Neutrophil (primary cell): ENCODE measurements around the gene KIDINS220.

Experiments used
- H3K27ac ChIP-seq: fragments of 200-600 bp; sonication (generic); 2 replicates; pipeline ENCODE4 v1.5.1; 2016; ENCODE audit warnings: mild to moderate bottlenecking, moderate library complexity
- H3K27me3 ChIP-seq: fragments of 200-600 bp; sonication (generic); 2 replicates; pipeline ENCODE4 v1.6.0; 2016; ENCODE audit warnings: mild to moderate bottlenecking
- H3K36me3 ChIP-seq: fragments of 200-600 bp; sonication (generic); 2 replicates; pipeline ENCODE4 v1.5.1; 2017
- H3K4me1 ChIP-seq, 2 experiments: fragments of 200-600 bp in 1 of 2; sonication (generic) in 1 of 2; 1 replicate in 1 of 2; 2 replicates in 1 of 2; pipeline versions ENCODE4 v1.5.1 to v1.6.1; 2013 to 2016; ENCODE audit warnings: low read depth in 1 of 2, low read length in 1 of 2, mild to moderate bottlenecking in 1 of 2, moderate library complexity in 1 of 2; ENCODE audit not compliant: control insufficient read depth in 1 of 2, insufficient read depth in 1 of 2
- H3K4me3 ChIP-seq, 2 experiments: fragments of 200-600 bp in 1 of 2; sonication (generic) in 1 of 2; 1 replicate in 1 of 2; 2 replicates in 1 of 2; pipeline ENCODE4 v1.5.1; 2013 to 2016; ENCODE audit warnings: low read depth in 1 of 2, low read length in 1 of 2, mild to moderate bottlenecking in 1 of 2, moderate library complexity in 1 of 2
- H3K9me3 ChIP-seq: fragments of 200-600 bp; sonication (generic); 2 replicates; pipeline ENCODE4 v1.5.1; 2016
- CTCF ChIP-seq: fragments of 200-600 bp; sonication (generic); IDR thresholded peaks from 2 replicates; pipeline ENCODE4 v1.5.1; 2016; ENCODE audit warnings: antibody characterized with exemption

KIDINS220 gene

GRCh38 chr2:8679827-8680731 lies 157.3 kb downstream of the KIDINS220 start:
- no peaks in the 10 kb centered on the region for H3K9me3 ChIP-seq
- peak overlapping the region; percentile 48 to 80 for H3K4me3 ChIP-seq
- H3K27me3 ChIP-seq = peaks cover 53% of the 10 kb centered on the region
- no peak overlapping the region for H3K27ac ChIP-seq
- no peaks in the 10 kb centered on the region for H3K36me3 ChIP-seq
- H3K4me1 ChIP-seq = peaks cover 66 to 68% of the 10 kb centered on the region in 2 experiments
- TF ChIP-seq CTCF = no peak

DNA sequence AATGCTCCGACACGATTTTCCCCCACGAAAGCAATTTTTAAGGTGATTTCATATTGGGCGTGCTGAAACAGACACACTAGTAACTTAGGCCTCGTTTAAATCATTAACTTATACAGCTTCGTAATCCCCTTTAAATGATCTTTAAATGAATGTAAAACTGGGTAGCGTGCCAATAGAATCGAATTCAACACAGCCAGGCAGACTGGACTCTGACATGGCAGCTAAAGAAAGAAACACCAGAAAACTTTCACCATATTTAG lies 157.9 kb downstream of the KIDINS220 start:
- Histone ChIP-seq H3K27me3 (peaks cover 58% of the 10 kb centered on the region), H3K9me3 (no peaks in the 10 kb centered on the region), H3K4me1 (peaks cover 60 to 62% of the 10 kb centered on the region in 2 experiments), H3K4me3 (peak overlapping the region; percentile 48 to 67), H3K27ac (no peak overlapping the region), H3K36me3 (no peaks in the 10 kb centered on the region)
- no peak for TF ChIP-seq CTCF
